CD1c-positive myeloid dendritic cell (primary cell): ENCODE data around the gene TGFBR3.

Experiments used
- DNase-seq: peaks from one replicate; pipeline ENCODE4 v3.0.0-alpha.2; 2016; ENCODE audit errors: extremely low spot score

Gene TGFBR3

GRCh38 chr1:91885716-91886506, at the start of gene TGFBR3:
TSS of gene TGFBR3 (minus strand) at chr1:91886151. CDS start at chr1:91861531, 24,620 bp downstream.
- peak; percentile 41 for DNase-seq

- DNase-seq: no peak
Observed at GRCh38 chr1:91929250-91929649, 43.3 kb upstream of the TGFBR3 start.

GRCh38 chr1:91928026-91928425, 42.1 kb upstream of the TGFBR3 start:
- no peak for DNase-seq

- DNase-seq: no peak
Observed at GRCh38 chr1:91925644-91926435, 39.9 kb upstream of the TGFBR3 start.

GRCh38 chr1:91924146-91924545, 38.2 kb upstream of the TGFBR3 start:
- no peak for DNase-seq

- DNase-seq: no peak
Observed at GRCh38 chr1:91919962-91920361, 34.0 kb upstream of the TGFBR3 start.

- no peak for DNase-seq
Observed at GRCh38 chr1:91916811-91917460, 31.0 kb upstream of the TGFBR3 start.

GRCh38 chr1:91916046-91916445, 30.1 kb upstream of the TGFBR3 start:
- no peak for DNase-seq

- no peak for DNase-seq
Observed at GRCh38 chr1:91913018-91913417, 27.1 kb upstream of the TGFBR3 start.

GRCh38 chr1:91912266-91912665, 26.3 kb upstream of the TGFBR3 start:
- no peak for DNase-seq

GRCh38 chr1:91901231-91901630, 15.3 kb upstream of the TGFBR3 start:
- no peak for DNase-seq

GRCh38 chr1:91900562-91900961, 14.6 kb upstream of the TGFBR3 start:
- DNase-seq: no peak

- no peak for DNase-seq
Observed at GRCh38 chr1:91897016-91897415, 11.1 kb upstream of the TGFBR3 start.

- DNase-seq: no peak
Observed at GRCh38 chr1:91895832-91896556, 10.0 kb upstream of the TGFBR3 start.

- DNase-seq: no peak
Observed at GRCh38 chr1:91894036-91894761, 8.2 kb upstream of the TGFBR3 start.

- no peak for DNase-seq
Observed at GRCh38 chr1:91891969-91892368, 6.0 kb upstream of the TGFBR3 start.

- DNase-seq: no peak
Observed at GRCh38 chr1:91891454-91891853, 5.5 kb upstream of the TGFBR3 start.

- no peak for DNase-seq
Observed at GRCh38 chr1:91889717-91890459, 3.9 kb upstream of the TGFBR3 start.

- peak; percentile 22 for DNase-seq
Observed at GRCh38 chr1:91885213-91885715, 687 bp downstream of the TGFBR3 start.
